ENCODE results near the gene KLF13.

The KLF13 gene

GRCh38 chr15:31304751-31305365, 21.8 kb upstream of the KLF13 start:
- FAIRE-seq, result no peak
- no peak for TF ChIP-seq POLR2AphosphoS5 (IDR thresholded peaks at IDR 0.05; ENCODE audit: low read depth, low read length)
- TF ChIP-seq PAX5 (IDR thresholded peaks at IDR 0.05; ENCODE audit: insufficient read depth, low read length, severe bottlenecking), result no peak
- TF ChIP-seq POLR2A (IDR thresholded peaks at IDR 0.05; ENCODE audit: low read depth, low read length), result no peak
- no peak for TF ChIP-seq POU2F2 (IDR thresholded peaks at IDR 0.05; ENCODE audit: low read depth, low read length)
- no peak for TF ChIP-seq TAF1 (IDR thresholded peaks at IDR 0.05; ENCODE audit: low read depth, low read length)
- no peak for TF ChIP-seq SPI1 (IDR thresholded peaks at IDR 0.05; ENCODE audit: low read depth, low read length)
- DNase-seq (ENCODE audit: insufficient read length, low spot score), result no peak

DNA sequence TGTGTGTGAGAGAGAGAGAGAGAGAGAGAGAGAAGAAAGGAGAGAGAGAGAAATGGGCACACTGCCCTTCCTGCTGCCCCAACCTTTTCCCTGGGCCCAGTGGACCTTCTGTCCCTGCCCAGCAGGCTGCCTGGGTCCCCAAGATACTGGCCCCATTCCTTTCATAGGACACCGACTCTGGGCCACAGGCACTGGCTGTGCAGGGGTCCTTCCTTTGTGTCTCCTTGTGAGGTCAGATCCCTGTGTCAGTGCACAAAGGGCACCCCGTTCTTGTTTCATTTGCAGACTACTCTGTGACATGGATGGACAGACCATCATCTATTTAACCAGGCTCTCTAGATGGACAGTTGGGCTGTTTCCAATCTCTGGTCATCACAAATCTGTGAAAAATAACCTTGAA, 21.3 kb upstream of the KLF13 start:
- DNase-seq (ENCODE audit: insufficient read length, low spot score), result no peak
- no peak for FAIRE-seq
- no peak for TF ChIP-seq TAF1 (IDR thresholded peaks at IDR 0.05; ENCODE audit: low read depth, low read length)

DNA sequence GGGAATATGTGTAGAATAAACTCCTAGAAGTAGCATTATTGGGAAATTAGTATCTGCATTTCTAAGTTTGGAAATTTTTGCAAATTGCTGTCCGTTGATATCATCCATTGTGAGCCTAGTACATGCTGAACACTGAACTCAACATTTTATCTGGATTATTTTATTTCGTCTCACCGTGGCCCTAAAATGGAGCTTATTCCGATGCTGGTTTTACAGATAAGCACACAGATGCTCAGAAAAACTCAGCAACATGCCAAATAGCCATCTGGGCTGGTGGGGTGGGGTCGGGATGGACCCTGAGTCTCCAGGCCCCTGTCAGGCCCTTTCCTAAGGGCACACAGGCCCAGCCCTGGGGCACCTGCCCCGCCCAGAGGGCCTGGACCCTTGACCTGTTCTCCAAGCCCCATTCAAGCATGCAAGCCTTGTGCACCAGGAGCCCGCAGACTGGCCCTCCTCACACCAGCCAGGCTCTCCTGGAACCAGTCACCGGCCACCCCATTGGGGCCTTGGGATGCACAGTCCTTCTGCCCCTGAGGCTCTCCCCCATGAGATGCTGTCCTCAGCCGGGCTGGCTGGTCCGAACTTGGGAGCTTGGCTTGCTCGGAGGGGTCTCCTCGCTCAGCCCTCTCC, 20.7 kb upstream of the KLF13 start:
- TF ChIP-seq POU2F2 (IDR thresholded peaks at IDR 0.05; ENCODE audit: low read depth, low read length) (no peak), POLR2A (IDR thresholded peaks at IDR 0.05; ENCODE audit: low read depth, low read length) (no peak), POLR2AphosphoS5 (IDR thresholded peaks at IDR 0.05; ENCODE audit: low read depth, low read length) (no peak), PAX5 (IDR thresholded peaks at IDR 0.05; ENCODE audit: insufficient read depth, low read length, severe bottlenecking) (no peak), TAF1 (IDR thresholded peaks at IDR 0.05; ENCODE audit: low read depth, low read length) (no peak), SPI1 (IDR thresholded peaks at IDR 0.05; ENCODE audit: low read depth, low read length) (no peak)
- DNase-seq (ENCODE audit: insufficient read length, low spot score), result no peak
- FAIRE-seq, result no peak

- TF ChIP-seq POLR2AphosphoS5 (IDR thresholded peaks at IDR 0.05; ENCODE audit: low read depth, low read length) (no peak), POLR2A (IDR thresholded peaks at IDR 0.05; ENCODE audit: low read depth, low read length) (no peak), SPI1 (IDR thresholded peaks at IDR 0.05; ENCODE audit: low read depth, low read length) (no peak), POU2F2 (IDR thresholded peaks at IDR 0.05; ENCODE audit: low read depth, low read length) (no peak), TAF1 (IDR thresholded peaks at IDR 0.05; ENCODE audit: low read depth, low read length) (no peak), PAX5 (IDR thresholded peaks at IDR 0.05; ENCODE audit: insufficient read depth, low read length, severe bottlenecking) (no peak)
- DNase-seq (ENCODE audit: insufficient read length, low spot score), result no peak
- no peak for FAIRE-seq
Observed at GRCh38 chr15:31306426-31307269, 20.0 kb upstream of the KLF13 start.

DNA sequence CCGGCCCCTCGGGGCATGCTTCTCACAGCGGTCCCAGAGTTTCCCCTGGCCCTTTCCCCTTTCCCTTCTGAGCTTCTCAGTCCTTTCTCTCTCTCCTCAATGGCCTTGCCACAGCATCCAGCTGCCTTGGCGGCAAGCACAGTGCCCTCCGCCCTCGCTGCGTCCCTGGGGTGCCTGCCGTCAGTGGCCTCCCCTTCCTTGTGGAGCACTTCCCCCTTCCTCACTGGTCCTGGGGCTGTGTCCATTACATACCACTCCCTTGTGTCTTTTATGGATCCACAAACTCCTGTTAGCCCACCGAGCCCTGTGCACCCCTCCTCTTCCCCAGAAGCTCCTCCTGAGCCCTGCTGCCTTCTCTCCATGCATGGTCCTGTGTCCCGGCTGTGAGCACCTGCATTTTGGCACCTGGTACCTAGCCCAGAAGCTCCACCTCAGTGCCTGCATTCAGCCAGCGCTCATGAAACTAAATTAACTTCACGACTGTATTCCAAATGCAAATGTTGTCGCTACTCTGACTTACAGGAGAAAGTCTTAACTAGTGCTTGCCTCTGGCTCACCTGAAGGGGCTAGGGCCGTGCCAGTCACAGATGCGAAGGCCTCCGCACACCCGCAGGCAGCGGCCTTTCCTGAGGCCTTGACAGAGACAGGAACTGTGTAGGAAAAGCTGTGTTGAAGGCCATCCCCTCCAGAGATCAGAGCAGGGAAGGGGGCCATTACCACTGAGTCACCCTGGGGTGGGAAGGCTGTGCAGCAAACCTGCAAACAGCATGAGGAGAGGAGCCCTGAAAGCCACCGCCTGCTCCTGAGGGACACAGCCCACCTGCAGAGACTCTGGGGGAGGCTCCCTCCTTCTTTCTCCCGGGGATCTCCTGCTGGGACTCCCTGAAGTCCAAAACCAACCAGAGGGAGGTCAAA, 19.1 kb upstream of the KLF13 start:
- TF ChIP-seq TAF1 (IDR thresholded peaks at IDR 0.05; ENCODE audit: low read depth, low read length) (no peak), POLR2A (IDR thresholded peaks at IDR 0.05; ENCODE audit: low read depth, low read length) (no peak), POU2F2 (IDR thresholded peaks at IDR 0.05; ENCODE audit: low read depth, low read length) (no peak), PAX5 (IDR thresholded peaks at IDR 0.05; ENCODE audit: insufficient read depth, low read length, severe bottlenecking) (no peak), SPI1 (IDR thresholded peaks at IDR 0.05; ENCODE audit: low read depth, low read length) (no peak)
- DNase-seq (ENCODE audit: insufficient read length, low spot score) (no peak), FAIRE-seq (peak; percentile 67)

- peak; percentile 74 for DNase-seq (ENCODE audit: insufficient read length, low spot score)
- FAIRE-seq, result peak; percentile 90
- TF ChIP-seq POLR2AphosphoS5 (IDR thresholded peaks at IDR 0.05; ENCODE audit: low read depth, low read length) (no peak), POLR2A (IDR thresholded peaks at IDR 0.05; ENCODE audit: low read depth, low read length) (no peak), SPI1 (IDR thresholded peaks at IDR 0.05; ENCODE audit: low read depth, low read length) (no peak), TAF1 (IDR thresholded peaks at IDR 0.05; ENCODE audit: low read depth, low read length) (no peak), PAX5 (IDR thresholded peaks at IDR 0.05; ENCODE audit: insufficient read depth, low read length, severe bottlenecking) (no peak)
Observed at GRCh38 chr15:31308185-31308639, 18.4 kb upstream of the KLF13 start.

DNA sequence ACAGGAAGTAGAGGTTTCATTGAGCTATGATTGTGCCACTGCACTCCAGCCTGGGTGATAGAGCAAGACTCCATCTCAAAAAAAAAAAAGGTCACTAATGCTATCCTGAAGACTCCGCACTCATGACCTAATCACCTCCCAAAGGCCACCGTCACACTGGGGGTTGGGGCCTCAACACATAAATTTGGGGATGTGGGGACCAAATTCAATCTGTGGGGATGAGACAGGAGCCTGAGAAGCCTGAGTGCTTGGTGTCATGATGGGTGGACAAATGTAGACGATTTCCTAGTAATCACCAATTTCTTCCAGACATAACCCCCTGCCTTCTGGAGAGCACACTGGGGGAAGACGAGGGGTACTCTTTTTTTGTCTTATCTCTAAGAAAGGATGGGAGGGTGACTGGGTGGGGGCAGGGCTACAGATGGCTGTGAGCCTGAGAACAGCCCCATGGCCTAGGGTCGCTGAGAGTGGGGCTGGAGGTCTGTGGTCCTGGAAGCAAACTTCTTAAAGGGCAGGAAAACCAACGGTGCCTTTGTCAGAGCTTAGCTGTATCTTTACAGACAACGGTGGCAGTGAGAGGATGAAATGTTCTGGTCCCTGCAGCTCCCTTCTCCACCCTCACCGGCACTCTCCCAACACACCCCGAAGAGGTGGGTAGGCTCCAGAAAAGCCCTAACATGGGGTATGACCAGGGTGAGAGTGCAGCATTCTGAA, 16.6 kb upstream of the KLF13 start:
- TF ChIP-seq POU2F2 (IDR thresholded peaks at IDR 0.05; ENCODE audit: low read depth, low read length) (no peak), TAF1 (IDR thresholded peaks at IDR 0.05; ENCODE audit: low read depth, low read length) (no peak), POLR2A (IDR thresholded peaks at IDR 0.05; ENCODE audit: low read depth, low read length) (no peak), SPI1 (IDR thresholded peaks at IDR 0.05; ENCODE audit: low read depth, low read length) (no peak)
- no peak for DNase-seq (ENCODE audit: insufficient read length, low spot score)
- no peak for FAIRE-seq

GRCh38 chr15:31311735-31312619, 14.7 kb upstream of the KLF13 start:
- no peak for FAIRE-seq
- no peak for DNase-seq (ENCODE audit: insufficient read length, low spot score)
- no peak for TF ChIP-seq POLR2AphosphoS5 (IDR thresholded peaks at IDR 0.05; ENCODE audit: low read depth, low read length)
- no peak for TF ChIP-seq POU2F2 (IDR thresholded peaks at IDR 0.05; ENCODE audit: low read depth, low read length)
- TF ChIP-seq SPI1 (IDR thresholded peaks at IDR 0.05; ENCODE audit: low read depth, low read length), result no peak
- no peak for TF ChIP-seq POLR2A (IDR thresholded peaks at IDR 0.05; ENCODE audit: low read depth, low read length)
